ENCODE results near the gene CENPC. TPM values are rescaled to one million over a fixed set of nuclear protein-coding genes. Genes with fewer than 3 reads are reported as not detected.

CENPC gene
- total RNA-seq, 1 donor from 2014 or later, result 7.4 TPM

- H3K27me3 ChIP-seq (ENCODE audit: control insufficient read depth, insufficient read depth, low read length), result no peaks in the 10 kb centered on the region
Observed at GRCh38 chr4:67438975-67439374, 106.3 kb downstream of the CENPC start.

GRCh38 chr4:67437974-67438713, 107.2 kb downstream of the CENPC start:
- no peaks in the 10 kb centered on the region for H3K36me3 ChIP-seq (ENCODE audit: control insufficient read depth, insufficient read depth, low read length)
- TF ChIP-seq CTCF (IDR thresholded peaks at IDR 0.05; ENCODE audit: insufficient read depth, low read length, severe bottlenecking), result no peak
- no peak for FAIRE-seq
- H3K27me3 ChIP-seq (ENCODE audit: control insufficient read depth, insufficient read depth, low read length), result no peaks in the 10 kb centered on the region
- DNase-seq (ENCODE audit: low read depth), result peak; percentile 63
- H3K4me3 ChIP-seq (ENCODE audit: low read depth, low read length), result no peak overlapping the region

More at GRCh38 chr4:67438975-67439374, 106.3 kb downstream of the CENPC start:
- no peaks in the 10 kb centered on the region for H3K36me3 ChIP-seq (ENCODE audit: control insufficient read depth, insufficient read depth, low read length)
- DNase-seq (ENCODE audit: low read depth) (no peak), FAIRE-seq (no peak)
- TF ChIP-seq CTCF (IDR thresholded peaks at IDR 0.05; ENCODE audit: insufficient read depth, low read length, severe bottlenecking), result no peak
- H3K4me3 ChIP-seq (ENCODE audit: low read depth, low read length), result no peak overlapping the region

- Histone ChIP-seq H3K27me3 (ENCODE audit: control insufficient read depth, insufficient read depth, low read length) (no peaks in the 10 kb centered on the region), H3K4me3 (ENCODE audit: low read depth, low read length) (no peak overlapping the region), H3K36me3 (ENCODE audit: control insufficient read depth, insufficient read depth, low read length) (no peaks in the 10 kb centered on the region)
- DNase-seq (ENCODE audit: low read depth) (peak; percentile 79), FAIRE-seq (no peak)
- TF ChIP-seq CTCF (IDR thresholded peaks at IDR 0.05; ENCODE audit: insufficient read depth, low read length, severe bottlenecking), result no peak
Observed at GRCh38 chr4:67436742-67437141, 108.6 kb downstream of the CENPC start.

GRCh38 chr4:67430989-67431388, 114.3 kb downstream of the CENPC start:
- Histone ChIP-seq H3K36me3 (ENCODE audit: control insufficient read depth, insufficient read depth, low read length) (no peaks in the 10 kb centered on the region), H3K4me3 (ENCODE audit: low read depth, low read length) (no peak overlapping the region), H3K27me3 (ENCODE audit: control insufficient read depth, insufficient read depth, low read length) (no peaks in the 10 kb centered on the region)
- TF ChIP-seq CTCF (IDR thresholded peaks at IDR 0.05; ENCODE audit: insufficient read depth, low read length, severe bottlenecking), result no peak
- DNase-seq (ENCODE audit: low read depth), result no peak
- no peak for FAIRE-seq

- Histone ChIP-seq H3K4me3 (ENCODE audit: low read depth, low read length) (no peak overlapping the region), H3K27me3 (ENCODE audit: control insufficient read depth, insufficient read depth, low read length) (no peaks in the 10 kb centered on the region), H3K36me3 (ENCODE audit: control insufficient read depth, insufficient read depth, low read length) (no peaks in the 10 kb centered on the region)
- DNase-seq (ENCODE audit: low read depth) (no peak), FAIRE-seq (no peak)
- no peak for TF ChIP-seq CTCF (IDR thresholded peaks at IDR 0.05; ENCODE audit: insufficient read depth, low read length, severe bottlenecking)
Observed at GRCh38 chr4:67428819-67429218, 116.5 kb downstream of the CENPC start.

Other genes with a start within 250 kb of the CENPC start
- under 0.01 TPM in 1 of 2 replicates, not detected in the other for gene STAP1, start 13.2 kb upstream of the CENPC start, total RNA-seq
- gene UBA6, start 155.7 kb upstream of the CENPC start, total RNA-seq, result 92.9 and 145 TPM in 2 replicates
- gene GNRHR, start 208.9 kb upstream of the CENPC start, total RNA-seq, result under 0.01 and 0.13 TPM in 2 replicates

Measured in bronchial epithelial cell (primary cell).